Measurements from ENCODE around the gene VASH2.

- no peak for TF ChIP-seq EZH2 (IDR thresholded peaks at IDR 0.05; ENCODE audit: low read length, missing control alignments)
- no peak for TF ChIP-seq CTCF (conservative IDR thresholded peaks at IDR 0.05 in 1 of 2, IDR thresholded peaks at IDR 0.05 in 1 of 2; ENCODE audit: low read depth in 1 of 2, low read length in 2 of 2)
These were observed 33.7 kb upstream of the VASH2 start for GRCh38 chr1:212916481-212917133.

Data from fibroblast of lung (primary cell).